ENCODE measurements around the gene SERPINA10. TPM values are rescaled to one million over a fixed set of nuclear protein-coding genes. Genes with fewer than 3 reads are reported as not detected.

The SERPINA10 gene
- total and polyA plus RNA-seq, 11 donors, result not detected

DNA sequence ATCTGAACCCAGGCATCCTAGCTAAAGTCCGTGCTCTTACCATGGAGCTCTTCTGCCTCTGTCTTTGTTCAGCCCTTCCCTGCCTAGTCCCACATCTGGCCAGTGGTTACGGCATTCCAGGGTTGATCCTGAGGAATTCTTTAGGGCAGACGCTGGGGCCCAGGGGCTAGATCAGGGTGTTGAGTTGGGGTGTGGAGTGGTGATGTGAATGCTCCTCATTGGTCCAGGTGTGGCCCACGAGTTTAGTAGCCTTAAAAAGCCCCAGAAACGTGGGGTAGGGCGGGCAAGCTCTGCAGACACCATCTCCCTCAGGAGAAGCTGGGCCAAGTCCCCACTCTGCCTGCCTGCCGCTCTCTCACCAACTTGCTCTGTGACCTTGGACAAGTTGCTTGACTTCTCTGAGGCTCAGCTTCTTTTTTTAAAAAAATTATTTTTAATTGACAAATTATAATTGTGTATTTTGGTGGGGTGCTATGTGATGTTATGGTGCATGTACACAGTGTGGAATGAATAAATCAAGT is 39.1 kb upstream of the SERPINA10 start:
- Histone ChIP-seq H3K27ac (no peak overlapping the region), H3K4me3 (no peak overlapping the region), H3K4me1 (no peaks in the 10 kb centered on the region), H3K27me3 (no peaks in the 10 kb centered on the region), H3K9me3 (no peaks in the 10 kb centered on the region), H3K36me3 (no peaks in the 10 kb centered on the region)
- DNase-seq (no peak), ATAC-seq (no peak)
- TF ChIP-seq POLR2A (IDR thresholded peaks at IDR 0.05), result no peak
- TF ChIP-seq, protein P1, sequence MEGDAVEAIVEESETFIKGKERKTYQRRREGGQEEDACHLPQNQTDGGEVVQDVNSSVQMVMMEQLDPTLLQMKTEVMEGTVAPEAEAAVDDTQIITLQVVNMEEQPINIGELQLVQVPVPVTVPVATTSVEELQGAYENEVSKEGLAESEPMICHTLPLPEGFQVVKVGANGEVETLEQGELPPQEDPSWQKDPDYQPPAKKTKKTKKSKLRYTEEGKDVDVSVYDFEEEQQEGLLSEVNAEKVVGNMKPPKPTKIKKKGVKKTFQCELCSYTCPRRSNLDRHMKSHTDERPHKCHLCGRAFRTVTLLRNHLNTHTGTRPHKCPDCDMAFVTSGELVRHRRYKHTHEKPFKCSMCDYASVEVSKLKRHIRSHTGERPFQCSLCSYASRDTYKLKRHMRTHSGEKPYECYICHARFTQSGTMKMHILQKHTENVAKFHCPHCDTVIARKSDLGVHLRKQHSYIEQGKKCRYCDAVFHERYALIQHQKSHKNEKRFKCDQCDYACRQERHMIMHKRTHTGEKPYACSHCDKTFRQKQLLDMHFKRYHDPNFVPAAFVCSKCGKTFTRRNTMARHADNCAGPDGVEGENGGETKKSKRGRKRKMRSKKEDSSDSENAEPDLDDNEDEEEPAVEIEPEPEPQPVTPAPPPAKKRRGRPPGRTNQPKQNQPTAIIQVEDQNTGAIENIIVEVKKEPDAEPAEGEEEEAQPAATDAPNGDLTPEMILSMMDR (IDR thresholded peaks at IDR 0.05), result no peak
- intact Hi-C loops (cut with DNase I), result no loop called here
- 63 to 71% (median 69%) methylated on average over 6 to 7 of the region's 7 CpGs for WGBS, 4 donors

DNA sequence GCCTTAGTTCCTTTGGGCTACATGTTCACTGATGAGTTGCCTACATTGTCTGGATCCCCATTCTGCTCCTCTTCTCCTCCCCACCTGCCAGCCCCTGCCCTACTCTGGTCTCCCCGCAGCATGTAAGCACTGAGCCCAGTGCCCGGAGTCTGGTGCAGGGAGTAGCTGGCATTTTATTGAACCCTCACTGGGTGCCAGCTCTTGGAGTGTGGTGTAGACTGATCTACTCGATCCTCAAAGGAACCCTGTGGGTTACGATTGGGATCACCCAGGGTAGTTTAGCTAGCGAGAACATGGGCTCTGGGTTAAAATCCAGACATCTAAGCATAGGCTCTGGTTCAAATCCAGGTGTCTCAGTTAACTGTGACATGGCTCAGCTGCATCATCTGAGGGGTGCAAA is 38.4 kb upstream of the SERPINA10 start:
- no peak for ATAC-seq
- 87 to 94% (median 91%) methylated on average over 5 of the region's 5 CpGs for WGBS, 4 donors

DNA sequence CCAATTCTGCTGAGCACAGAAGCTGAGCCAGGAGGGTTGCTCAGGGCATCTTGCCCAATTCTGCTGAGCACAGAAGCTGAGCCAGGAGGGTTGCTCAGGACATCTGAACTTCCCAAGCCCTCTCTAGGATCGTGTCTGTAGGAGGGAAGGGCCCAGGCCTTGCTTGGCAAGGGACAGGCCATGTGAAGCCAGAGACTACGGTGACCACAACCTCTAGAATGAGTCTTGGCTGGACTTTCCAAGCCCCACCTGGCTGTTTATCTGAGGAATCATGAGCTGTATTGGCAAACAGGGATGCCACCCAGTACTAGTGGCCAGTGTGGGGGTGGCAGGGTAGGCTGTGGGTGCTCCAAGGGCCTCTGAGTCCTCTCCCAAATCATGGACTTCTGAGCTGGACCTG is 37.8 kb upstream of the SERPINA10 start:
- H3K36me3 ChIP-seq, result no peaks in the 10 kb centered on the region
- H3K4me3 ChIP-seq, result no peak overlapping the region
- no peak for ATAC-seq
- DNase-seq, result no peak
- no peak for TF ChIP-seq POLR2A (IDR thresholded peaks at IDR 0.05)
- TF ChIP-seq, protein P1 (IDR thresholded peaks at IDR 0.05), result no peak
- no peak overlapping the region for H3K27ac ChIP-seq
- intact Hi-C loops (cut with DNase I), result no loop called here
- peaks cover 0 to 9% (median 0%) of the 10 kb centered on the region in 9 donors for H3K27me3 ChIP-seq
- no peaks in the 10 kb centered on the region for H3K4me1 ChIP-seq
- WGBS, 4 donors, result 36 to 59% (median 51%) methylated on average over 2 of the region's 2 CpGs
- peaks cover 0 to 6% (median 0%) of the 10 kb centered on the region in 12 donors for H3K9me3 ChIP-seq

More for the DNA sequence above, 38.4 kb upstream of the SERPINA10 start:
- Histone ChIP-seq H3K27ac (no peak overlapping the region), H3K36me3 (no peaks in the 10 kb centered on the region), H3K4me3 (no peak overlapping the region), H3K9me3 (peaks cover 0 to 2% (median 0%) of the 10 kb centered on the region in 12 donors), H3K4me1 (no peaks in the 10 kb centered on the region), H3K27me3 (peaks cover 0 to 3% (median 0%) of the 10 kb centered on the region in 9 donors)
- TF ChIP-seq, protein P1 (IDR thresholded peaks at IDR 0.05), result no peak
- TF ChIP-seq POLR2A (IDR thresholded peaks at IDR 0.05), result no peak
- no peak for DNase-seq
- intact Hi-C loops (cut with DNase I), result no loop called here

DNA sequence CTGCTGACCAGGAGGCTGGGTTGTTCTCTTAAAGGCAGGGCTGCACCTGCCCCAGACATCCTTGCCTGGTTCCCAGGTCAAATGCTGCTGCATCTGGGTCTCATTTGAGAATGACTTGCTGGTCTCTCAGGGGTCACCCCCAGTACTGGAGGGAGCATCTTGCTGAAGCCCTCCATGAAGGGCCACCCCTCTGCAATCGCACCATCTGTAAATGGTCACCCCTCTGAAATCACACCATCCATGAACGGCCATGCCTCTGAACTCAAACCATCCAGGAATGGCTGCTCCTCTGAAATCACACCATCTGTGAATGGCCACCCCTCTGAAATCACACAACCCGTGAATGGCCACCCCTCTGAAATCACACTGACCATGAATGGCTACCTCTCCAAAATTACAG is 37.4 kb upstream of the SERPINA10 start:
- Histone ChIP-seq H3K4me3 (no peak overlapping the region), H3K36me3 (no peaks in the 10 kb centered on the region), H3K4me1 (no peaks in the 10 kb centered on the region), H3K27me3 (peaks cover 0 to 9% (median 0%) of the 10 kb centered on the region in 9 donors), H3K27ac (no peak overlapping the region), H3K9me3 (peaks cover 0 to 6% (median 0%) of the 10 kb centered on the region in 12 donors)
- TF ChIP-seq, protein P1 (IDR thresholded peaks at IDR 0.05), result no peak
- TF ChIP-seq POLR2A (IDR thresholded peaks at IDR 0.05), result no peak
- intact Hi-C loops (cut with DNase I), result no loop called here
- no peak for ATAC-seq
- no peak for DNase-seq
- WGBS, 4 donors, result 74 to 100% (median 86%) methylated on average over 1 to 3 of the region's 3 CpGs

Measured in heart left ventricle (tissue), 16 donors.